NCI-H446 (cell line): ENCODE data around the gene EHD4.

ENCODE experiments used
- DNase-seq, 2 experiments: peaks; one replicate each; lab custom pipeline; 2025; lab: John Stamatoyannopoulos, UW

The EHD4 gene

DNA sequence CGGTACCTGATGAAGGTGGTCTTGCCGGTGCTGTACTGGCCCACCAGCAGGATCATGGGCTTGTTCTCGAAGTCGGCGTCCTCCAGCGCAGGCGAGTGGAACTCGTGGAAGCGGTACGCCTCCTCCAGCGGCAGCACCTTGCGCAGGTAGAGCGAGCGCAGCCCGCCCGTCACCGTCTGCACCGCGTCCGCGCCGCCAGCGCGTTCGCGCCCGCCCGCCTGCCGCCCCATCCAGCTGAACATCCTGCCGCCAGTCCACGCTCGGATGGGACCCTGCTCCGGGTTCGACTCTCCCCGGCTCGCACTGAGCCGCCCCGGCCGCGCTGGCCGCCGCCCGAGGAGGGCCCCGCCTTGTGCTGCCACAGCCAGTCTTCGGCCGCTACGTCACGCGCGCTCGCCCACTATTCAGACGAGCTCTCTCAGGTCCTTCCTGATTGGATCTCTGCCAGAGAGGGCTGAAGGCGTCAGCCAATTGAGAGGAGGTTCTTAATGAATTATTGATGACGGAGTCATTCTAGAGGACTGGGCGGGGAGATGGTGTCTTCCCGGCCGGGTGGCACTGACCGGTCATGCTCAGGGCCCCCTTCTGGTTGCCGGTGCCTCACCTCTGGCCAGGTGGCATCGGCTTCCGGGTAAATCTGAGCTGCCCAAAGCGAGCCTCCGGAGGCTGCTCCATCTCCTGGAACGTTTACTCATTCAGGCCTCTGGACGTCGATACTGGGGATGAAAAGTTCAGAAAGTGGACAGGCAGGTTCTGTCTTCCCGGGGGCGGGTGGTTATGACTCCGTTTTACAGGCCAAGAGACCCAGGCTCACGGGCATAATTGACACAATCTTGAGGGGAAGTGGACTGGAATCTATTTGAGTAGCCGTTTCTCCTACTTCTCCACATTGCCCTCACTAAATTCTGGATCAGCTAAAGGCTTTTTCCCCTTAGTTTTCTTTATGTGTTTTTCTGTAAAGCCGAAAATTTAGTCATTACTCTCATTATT lies at the start of gene EHD4:
EHD4 (minus strand) TSS at position 305 of the 990 bp plus-strand sequence; CDS start at position 242, 63 bp downstream.
- DNase-seq = peak; percentile 95 to 98

DNA sequence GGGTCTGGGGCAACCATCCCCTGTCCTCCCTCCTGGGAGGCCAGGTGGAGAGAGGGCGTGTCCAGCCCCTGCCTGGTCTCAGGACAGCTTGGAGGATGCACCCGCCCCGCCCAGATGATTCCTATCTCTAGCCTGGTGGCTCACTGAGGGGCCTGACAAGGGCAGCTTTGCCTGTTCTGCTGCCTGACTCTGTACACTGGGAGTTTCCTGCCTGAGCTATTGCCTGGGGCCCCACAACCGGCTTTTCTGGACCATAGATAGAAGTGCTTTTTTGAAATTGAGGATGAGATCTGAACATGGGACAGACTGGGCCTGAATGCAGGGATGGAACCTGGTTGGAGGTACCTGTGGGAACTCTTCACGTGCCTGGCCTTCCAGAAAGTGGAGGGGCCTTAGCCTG lies 49.2 kb upstream of the EHD4 start:
- DNase-seq = no peak

DNA sequence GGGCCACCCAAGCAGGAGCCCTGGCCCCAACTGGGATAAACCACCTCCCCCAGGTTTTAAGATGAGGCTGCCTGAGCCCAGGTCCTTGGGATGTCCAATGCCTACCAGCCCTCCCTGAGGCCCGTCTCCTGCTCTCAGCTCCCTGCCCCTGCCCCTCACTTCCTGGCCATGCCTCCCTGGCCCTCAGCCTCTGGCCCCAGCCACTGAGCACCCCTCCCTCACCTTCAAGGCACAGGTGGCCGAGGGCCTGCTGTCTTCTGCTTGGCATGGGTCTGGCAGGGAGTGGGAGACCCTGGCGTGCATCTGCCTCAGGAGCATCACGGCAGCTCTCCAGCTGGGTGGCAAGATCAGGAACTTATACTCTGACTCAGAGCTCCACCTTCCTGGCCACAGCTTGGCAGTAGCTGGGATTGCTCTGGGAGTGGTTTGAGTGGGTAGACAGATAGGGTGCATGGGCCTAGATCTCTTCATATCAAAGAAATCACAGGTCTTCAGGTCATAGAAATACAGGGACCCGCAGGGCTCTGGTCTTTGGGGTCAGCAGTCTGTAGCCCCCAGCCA lies 48.4 kb upstream of the EHD4 start, which contains the start of gene PLA2G4E:
PLA2G4E (minus strand) TSS at position 330 of the 561 bp plus-strand sequence; CDS start at position 318, 12 bp downstream.
- no peak for DNase-seq

DNA sequence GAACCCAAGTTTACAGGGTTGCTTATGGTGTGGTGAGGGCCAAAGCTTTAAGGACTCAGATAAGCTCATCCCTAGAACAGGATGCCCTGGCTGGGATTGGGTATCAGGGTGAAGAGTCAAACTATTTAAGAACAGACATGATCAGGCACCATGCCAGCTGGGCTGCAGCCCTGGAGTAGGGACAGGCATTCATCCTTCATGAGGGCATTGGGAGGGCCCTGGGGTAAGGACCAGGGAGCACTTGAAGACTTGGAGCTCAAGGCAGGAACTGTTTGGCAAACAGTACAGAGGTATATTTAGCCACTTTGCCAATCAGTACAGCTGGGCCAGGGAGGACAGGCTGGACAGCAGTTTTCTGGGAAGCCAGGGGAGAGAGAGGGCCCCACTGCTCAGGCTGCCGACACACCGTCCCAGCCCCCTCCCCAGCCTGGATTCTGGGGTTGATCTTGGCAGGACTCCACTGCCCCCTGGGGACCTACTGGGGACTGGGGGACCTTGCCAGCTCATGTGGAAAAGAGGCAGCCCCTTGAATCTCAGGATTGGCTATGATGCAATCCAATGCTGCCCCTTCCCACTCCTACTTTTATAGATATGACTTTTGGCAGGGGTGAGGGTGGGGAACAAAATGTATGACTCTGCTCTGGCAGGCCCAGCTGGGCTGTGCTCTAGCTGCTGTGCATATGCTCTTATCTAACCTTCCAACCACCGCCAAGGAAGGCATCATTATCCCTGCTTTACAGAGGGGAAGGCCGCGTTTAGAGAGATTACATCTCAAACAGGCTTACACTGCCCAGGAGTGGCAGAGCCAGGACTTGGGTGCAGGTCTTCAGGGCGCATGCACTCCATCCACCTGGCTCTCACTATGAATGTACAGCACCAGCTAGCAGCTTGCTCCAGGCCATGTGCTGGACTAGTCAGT lies 46.2 kb upstream of the EHD4 start:
- no peak for DNase-seq

DNA sequence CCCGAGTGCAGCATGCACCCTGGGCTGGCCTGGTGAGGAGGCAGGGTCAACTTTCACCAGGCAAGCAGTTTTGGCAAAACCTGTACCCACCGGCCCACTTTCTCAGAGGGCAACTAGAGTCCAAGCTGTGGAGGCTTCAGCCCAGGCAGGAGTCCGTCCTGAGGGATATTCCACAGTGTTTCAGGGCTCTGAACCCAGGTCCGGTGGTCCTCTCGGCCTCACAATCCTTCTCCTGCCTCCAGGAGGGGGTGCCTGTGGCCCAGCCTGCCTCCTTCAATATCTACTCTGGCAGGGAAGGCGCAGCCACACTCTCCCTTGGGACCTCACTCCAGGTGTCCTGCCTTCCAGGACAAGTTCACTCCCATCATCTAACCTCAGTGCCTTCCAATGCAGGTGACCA lies 44.6 kb upstream of the EHD4 start:
- DNase-seq = no peak

DNA sequence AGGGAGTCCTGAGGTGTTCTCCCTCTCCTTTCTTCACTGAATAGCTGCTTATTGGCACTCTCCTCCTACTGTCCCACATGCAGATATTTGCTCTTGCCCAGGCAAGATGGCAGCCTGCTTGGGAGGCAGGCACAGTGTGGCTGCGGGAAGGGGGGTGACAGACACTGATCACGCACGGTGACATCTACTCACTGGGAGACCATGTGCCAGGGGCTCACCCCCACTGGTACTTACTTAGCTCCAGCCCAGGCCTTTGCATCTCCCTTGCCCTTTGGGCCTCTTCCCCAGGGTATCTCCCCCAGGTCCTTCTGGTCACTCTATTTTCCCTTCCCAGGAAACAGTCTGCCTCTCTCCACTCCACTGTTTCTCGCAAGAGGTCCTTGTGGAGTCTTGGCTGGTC lies 42.0 kb upstream of the EHD4 start:
- DNase-seq = no peak

DNA sequence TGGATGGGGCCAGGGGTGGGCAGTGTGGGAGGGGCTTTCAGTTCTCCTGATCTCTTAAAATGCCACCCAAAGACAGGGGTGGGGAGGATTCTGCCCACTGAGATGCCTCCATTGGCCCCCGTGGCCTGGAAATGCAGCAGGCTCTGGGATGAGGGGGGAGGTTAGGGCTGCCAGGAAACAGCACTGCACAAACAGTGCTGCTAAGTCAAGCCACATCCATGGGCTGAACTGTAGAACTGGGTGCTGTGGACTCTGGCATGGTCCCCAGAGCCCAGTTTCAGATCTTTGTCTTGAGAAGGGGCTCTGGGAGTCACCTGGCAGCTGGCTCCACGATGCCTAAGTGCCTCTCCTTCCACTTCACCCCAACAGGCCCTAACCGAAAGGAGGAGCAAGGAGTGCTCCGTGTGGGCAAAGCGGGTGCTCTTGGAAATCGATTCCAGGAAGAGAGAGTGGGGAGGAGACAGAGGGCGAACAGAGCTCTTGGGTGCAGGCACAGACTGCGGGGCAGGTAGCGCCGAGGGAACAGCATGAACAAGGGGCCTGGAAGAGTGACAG lies 40.6 kb upstream of the EHD4 start:
- DNase-seq = no peak

DNA sequence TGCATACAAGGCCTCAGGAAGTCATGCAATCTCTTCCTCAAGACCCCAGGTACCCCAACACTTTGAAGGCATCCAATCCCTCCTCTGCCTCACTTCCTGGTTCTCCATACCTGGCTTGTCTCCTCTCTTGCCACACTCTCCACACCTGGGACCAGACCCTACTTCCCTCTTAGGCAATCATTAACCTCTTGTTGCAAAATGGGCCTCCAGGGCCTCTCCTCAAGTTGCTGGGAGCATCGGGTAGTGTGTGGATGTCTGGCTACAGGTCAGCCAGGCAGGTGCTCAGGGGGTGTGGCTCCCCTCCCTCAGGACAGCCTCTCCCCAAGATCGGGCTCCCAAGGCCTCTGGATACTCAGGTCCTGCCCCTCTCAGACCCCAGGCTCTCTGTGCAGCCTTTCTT lies 39.9 kb upstream of the EHD4 start:
- no peak for DNase-seq

DNA sequence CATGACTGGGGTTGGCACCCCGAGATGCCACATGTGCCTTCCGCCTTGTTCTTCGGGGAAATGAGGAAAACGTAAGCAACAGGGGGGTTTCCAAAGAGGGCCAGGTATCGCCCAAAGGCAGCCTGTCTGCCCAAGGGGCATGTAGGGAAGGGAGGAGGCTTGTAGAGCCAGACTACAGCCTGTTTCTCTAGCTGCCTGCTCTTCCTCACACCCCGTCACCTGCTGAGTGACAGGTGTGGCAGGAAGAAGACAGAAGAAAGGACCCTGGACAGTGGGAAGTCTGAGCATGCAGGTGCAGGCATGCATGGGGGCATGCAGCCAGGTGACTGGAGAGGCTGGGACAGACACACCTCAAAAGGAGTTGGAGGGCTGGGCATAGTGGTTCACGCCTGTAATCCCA lies 38.7 kb upstream of the EHD4 start:
- no peak for DNase-seq

DNA sequence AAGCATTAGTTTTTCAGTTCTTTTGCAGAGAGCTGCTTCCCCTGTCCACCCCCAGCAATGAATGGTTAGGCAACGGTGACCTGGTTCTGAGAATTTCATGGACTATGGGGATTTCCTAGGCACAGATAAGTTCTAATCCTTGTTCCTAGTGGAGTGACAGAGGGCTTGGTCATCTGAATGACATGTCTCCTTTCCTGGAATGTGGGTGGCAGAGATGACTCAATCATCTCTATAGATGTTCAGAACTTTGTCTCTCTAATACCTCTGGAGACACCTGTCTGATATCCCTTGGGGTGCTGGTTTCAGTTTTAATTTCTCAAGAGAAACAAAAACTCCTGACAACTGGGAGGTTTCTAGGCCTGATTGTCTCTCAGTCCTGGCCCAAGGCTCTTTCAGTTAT lies 38.1 kb upstream of the EHD4 start:
- DNase-seq = no peak

DNA sequence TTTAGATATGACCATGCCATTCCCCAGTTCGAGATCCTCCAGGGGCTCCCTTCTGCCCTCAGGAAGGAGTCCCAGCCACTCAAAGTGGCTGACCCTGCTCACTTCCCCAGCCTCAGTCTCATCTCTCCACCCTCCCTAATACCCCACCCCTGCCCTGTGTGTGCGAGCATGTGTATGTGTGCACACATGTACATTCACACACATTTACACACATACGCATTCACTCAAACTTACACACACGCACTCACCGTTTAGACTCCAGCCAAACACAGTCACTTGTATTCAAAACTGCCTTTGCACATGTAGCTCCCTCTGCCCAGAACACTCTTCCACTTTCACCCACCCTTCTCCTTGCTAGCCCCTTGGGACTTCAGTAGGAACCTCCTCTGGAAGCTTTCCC lies 37.1 kb upstream of the EHD4 start:
- no peak for DNase-seq

DNA sequence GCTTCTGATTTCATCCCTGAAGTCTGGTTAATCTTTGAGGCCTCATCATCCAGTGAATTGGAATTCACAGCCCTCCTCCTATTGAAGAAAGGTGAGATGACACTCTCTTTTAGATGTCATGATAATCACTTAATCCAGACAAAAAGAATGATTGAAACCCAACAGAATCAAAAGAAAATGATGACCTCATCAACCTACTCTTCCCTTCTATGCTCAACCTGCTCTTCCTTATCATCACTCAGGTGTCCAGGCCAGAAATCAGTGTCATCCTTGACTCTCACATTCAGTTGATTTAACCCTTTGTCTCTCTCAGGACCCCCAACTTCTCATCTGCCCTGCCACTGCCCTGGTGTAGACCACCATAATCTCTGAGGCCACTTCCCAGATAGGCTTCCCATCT lies 36.7 kb upstream of the EHD4 start:
- no peak for DNase-seq

DNA sequence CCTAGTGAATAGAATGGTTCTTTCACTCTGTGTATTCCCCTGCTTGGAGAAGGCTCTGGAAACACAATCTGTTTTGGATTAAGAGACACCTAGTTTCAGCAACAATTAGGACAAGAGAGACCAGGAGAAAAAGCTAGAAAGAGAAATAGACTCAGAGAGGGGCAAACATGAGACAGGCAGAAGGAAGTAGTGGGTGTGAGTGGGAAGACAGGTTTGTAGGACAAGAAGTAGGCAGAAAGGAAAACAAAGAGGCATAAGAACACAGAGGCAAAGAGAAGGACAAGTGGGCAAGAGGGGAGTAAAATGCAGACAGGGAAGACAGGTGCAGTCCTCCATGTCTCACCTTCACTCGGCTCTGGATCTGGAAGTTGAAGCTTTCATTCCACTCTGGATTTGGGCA lies 35.0 kb upstream of the EHD4 start:
- no peak for DNase-seq

DNA sequence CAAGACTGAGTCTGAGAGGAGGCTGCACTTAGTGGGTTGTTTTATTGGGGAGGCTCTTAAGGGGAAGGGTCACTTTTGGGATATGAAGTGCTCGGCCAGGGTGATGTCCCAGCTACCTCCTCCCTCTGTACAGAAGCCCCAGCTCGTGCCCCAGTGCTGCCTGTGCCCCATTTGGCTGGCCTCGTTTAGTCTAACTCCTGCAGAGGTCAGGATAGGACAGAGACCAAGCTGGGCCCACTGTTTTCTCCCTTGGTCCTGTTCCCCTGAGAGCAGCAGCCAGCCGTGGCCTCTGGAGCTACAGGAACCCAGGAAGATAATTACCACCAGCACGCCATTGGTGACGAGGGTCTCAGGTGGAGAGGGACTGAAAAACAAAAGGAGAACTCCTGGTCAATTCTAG lies 30.0 kb upstream of the EHD4 start:
- DNase-seq = no peak

DNA sequence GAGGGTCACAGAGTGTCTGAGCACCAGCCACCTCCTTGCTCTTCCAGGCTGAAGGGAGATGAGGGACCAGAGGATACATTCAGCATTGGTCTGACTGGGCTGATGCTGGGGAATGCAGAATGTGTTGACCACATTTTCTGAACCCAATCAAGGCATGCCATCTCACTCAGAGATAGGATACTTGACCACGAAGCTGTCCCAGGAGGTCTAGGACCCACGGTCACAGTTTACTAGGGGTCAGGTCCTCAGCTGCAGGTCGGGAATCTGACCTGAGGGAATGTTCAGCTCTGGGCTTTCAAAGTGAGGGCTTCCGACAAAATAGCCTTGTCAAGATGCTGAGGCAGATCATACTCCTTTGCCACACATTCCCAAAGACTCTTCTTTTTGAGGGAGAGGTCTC lies 28.9 kb upstream of the EHD4 start:
- no peak for DNase-seq

DNA sequence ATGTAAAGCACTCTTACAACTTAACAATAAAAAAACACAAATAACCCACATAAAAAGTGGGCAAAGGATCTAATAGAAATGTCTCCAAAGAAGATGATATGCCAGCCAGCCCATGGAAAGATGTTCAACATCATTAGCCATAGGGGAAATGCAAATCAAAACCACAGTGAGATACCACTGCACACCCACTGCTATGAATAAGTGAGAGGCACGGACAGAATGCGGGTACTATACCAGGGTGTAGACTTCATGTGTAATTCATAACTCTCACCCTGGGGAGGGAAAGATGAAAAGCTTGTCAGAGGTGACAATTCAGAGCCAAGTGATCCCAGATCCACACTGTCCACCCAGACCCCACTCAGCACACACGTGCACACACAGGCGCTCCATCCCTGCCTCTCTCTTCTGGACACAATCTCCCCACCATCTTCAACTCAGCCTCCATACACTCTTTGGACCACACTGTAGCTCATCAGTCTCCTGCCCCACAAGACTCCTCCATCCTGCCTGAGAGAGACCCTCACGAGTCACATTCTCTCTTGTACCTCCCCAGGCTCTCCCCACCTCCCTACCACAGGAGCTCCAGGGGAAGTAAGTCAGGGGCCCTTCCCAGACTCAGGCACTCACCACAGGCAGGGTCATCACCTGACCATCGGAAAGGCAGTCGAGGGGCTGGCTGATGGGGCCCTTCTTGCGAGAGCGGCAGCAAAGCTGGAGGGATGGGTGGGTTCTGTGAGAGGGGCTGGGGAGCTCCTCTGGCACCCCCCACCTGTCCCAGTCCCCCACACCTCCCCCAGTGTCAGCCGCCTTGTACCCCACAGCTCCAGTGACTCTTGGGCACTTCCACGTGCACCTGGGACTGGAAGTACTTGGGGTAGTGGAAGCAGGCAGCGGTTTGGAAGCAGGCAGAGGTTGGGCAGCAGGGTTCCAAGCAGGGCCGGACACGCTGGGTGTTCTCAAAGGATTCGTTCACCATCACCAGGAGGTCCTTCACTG lies 27.2 kb upstream of the EHD4 start:
- DNase-seq = no peak

DNA sequence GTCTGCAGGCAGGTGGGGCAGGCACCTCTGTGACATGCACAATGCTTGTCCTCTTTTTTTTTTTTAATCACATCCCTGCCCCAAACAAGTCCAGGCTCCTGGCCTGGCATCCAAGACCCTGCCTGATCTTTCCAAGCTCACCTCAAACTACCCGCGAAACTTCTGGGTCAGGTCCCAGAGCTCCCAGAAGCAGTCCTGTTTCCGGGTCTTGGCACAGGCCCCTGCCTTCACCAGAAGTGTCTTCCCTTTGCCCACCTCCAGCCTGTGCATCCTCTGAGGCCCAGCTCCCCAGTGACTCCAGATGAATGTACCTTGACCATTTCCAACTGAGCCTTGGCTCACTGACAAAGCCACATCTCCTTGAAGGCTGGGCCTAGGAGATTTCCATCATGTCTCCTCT lies 25.5 kb upstream of the EHD4 start:
- no peak for DNase-seq

DNA sequence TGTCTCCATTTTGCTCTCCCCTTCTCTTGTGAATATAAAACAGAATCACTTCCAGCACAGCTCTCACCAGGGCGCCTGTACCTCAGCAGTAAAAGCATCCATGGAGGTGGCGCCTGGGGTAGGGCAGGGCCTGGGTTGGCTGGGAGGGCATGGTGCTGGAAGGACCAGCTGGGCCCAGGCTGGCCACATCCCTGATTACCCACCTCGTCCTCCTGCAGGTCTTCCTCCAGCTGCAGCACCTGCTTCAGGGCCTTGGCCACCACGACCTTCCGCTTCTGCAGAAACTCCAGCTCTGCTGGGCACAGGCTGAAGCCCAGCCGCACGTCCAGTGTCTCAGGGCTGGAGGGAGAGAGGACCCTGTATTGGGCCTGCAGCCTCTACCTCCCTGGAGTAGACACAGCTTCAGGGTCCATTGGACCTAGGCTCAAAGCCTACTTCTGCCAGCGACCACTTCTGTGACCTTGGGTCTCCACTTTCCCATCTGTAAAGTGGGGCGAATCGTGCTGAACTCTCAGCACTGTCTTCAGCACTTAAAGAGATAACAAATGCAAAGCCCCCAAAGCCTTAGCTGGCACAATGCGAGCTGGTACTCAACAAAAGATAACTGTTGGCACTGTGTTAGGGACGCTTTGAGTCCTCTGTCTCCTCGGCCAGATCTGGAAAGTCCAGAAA lies 24.7 kb upstream of the EHD4 start:
- no peak for DNase-seq

DNA sequence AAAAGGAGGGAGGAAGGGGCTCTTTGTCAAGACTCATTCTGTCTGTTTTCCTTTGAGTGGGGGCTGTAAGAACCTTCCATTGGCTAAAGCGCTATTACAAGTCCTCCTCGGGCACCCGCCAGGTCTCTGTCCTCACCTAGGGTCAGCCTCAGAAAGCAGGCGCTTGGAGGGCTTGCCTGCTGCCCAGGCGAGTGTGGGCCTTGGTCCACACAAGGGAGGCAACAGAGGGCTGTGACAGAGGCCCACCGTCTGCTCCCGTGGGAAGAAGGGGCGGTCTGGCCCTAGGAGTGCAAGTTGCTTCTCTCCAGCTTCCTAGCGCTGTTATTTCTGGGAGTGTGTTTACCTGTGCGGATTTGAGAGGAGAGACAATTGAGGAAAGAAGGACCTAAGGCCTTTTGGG lies 24.0 kb upstream of the EHD4 start:
- DNase-seq = no peak

DNA sequence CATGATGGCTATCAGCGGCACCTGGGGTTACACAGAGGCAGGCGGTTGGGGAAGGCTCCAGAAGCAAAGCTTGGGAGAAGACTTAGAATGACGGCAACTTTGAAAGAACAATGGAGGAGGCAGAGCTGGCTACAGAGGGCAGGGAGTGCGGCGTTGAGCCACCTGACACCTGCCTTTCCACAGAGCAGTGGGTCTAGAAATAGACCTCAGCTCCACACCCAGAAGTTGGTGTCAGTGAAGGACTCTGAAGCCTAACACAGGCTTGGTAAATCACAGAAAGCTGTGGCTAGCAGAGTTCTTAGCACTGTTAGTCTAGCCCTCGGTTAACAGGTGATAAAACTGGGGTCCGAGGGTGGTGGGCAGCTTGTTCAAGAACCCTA lies 23.1 kb upstream of the EHD4 start:
- no peak for DNase-seq
